ENCODE results near the gene ZFP1. TPM values are rescaled to one million over a fixed set of nuclear protein-coding genes. Genes with fewer than 3 reads are reported as not detected.

ZFP1 gene
- total and polyA plus RNA-seq, 3 donors from 2014 or later, result 12.3 to 14.6 (median 14.0) TPM

DNA sequence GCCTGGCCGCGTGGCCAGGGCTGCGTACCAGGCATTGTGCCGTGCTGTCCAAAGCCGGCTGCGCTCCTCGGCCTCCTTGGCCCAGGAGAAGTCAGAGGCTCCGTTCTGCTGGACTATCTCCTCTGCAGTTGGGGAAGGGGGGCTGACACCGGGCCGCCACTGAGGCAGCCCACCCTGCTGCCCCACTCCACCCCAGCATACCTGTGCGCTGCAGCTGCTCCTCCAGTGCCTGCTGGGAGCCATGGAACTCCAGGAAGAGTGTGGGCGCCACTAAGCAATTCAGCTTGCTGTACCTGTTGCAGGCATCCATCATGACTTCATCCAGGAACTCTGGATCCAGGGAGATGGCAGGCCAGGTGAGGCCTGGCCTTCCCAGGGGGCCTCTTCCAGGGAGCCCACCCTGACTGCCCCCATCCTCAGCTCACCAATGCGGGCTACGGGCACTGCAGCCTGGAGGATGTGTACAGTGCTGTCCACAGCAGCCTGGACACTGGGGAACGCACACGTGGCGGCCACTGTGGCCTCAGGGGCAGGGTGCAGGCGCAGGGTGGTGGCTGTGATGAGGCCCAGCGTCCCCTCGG is 34.7 kb upstream of the ZFP1 start:
- no peaks in the 10 kb centered on the region for H3K9me3 ChIP-seq
- no peaks in the 10 kb centered on the region for H3K36me3 ChIP-seq (ENCODE audit: low read depth, missing control alignments)
- intact Hi-C loops (cut with DNase I; ENCODE audit: low total_unique reads), result no loop called here
- H3K4me3 ChIP-seq, result no peak overlapping the region
- no peaks in the 10 kb centered on the region for H3K27me3 ChIP-seq
- DNase-seq, result no peak
- no peak overlapping the region for H3K27ac ChIP-seq
- 86% methylated on average over 20 of the region's 20 CpGs; no CpG with 5 or more reads in 1 of the 2 donors for WGBS, 2 donors
- peaks cover 41% of the 10 kb centered on the region for H3K4me1 ChIP-seq
- no peak for TF ChIP-seq POLR2A (IDR thresholded peaks at IDR 0.05)
- TF ChIP-seq, protein P1, sequence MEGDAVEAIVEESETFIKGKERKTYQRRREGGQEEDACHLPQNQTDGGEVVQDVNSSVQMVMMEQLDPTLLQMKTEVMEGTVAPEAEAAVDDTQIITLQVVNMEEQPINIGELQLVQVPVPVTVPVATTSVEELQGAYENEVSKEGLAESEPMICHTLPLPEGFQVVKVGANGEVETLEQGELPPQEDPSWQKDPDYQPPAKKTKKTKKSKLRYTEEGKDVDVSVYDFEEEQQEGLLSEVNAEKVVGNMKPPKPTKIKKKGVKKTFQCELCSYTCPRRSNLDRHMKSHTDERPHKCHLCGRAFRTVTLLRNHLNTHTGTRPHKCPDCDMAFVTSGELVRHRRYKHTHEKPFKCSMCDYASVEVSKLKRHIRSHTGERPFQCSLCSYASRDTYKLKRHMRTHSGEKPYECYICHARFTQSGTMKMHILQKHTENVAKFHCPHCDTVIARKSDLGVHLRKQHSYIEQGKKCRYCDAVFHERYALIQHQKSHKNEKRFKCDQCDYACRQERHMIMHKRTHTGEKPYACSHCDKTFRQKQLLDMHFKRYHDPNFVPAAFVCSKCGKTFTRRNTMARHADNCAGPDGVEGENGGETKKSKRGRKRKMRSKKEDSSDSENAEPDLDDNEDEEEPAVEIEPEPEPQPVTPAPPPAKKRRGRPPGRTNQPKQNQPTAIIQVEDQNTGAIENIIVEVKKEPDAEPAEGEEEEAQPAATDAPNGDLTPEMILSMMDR (IDR thresholded peaks at IDR 0.05), result no peak

DNA sequence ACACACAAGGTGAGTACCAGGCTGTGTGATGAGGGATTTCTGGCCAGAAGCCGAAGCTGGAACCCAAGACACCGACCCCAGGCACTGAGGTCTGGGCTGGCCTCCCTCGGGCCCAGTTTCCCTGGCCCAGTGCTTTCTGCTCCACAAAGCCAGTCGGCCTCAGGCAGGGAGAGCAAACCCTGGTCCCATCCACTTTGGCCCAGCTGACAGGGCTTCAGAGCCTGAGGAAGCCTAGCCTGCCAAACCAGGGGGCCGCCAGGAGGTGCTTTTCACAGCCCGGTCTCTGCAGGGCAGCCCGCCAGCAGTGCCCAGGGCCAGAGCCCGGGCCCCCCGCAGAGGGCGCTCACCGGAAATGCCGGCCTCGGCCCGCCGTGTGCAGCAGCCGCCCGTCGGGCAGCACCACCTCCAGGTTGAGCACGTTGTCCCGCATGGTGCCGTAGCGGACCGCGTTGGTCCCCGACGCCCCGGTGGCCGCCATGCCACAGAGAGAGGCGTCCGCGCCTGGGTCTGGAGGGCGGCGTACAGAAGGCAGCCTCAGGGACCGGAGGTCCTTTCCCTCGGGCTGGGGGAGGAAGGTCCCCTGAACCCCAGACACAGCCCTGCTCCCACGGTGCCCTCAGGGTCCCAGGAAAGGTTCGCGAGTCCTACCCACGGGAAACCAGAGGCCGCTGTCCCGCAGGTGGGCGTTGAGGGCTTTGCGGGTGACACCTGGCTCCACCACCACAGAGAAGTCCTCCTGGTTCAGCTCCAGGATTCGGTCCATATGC is 34.0 kb upstream of the ZFP1 start:
- Histone ChIP-seq H3K9me3 (no peaks in the 10 kb centered on the region), H3K27me3 (no peaks in the 10 kb centered on the region), H3K36me3 (ENCODE audit: low read depth, missing control alignments) (no peaks in the 10 kb centered on the region), H3K27ac (no peak overlapping the region), H3K4me3 (peak overlapping the region in 1 of 2 donors; percentile 8), H3K4me1 (peaks cover 34% of the 10 kb centered on the region)
- intact Hi-C loops (cut with DNase I; ENCODE audit: low total_unique reads), result no loop called here
- 56 to 58% methylated on average over 12 to 38 of the region's 44 CpGs for WGBS, 2 donors
- TF ChIP-seq, protein P1 (IDR thresholded peaks at IDR 0.05), result no peak
- TF ChIP-seq POLR2A (IDR thresholded peaks at IDR 0.05), result no peak
- DNase-seq, result no peak

DNA sequence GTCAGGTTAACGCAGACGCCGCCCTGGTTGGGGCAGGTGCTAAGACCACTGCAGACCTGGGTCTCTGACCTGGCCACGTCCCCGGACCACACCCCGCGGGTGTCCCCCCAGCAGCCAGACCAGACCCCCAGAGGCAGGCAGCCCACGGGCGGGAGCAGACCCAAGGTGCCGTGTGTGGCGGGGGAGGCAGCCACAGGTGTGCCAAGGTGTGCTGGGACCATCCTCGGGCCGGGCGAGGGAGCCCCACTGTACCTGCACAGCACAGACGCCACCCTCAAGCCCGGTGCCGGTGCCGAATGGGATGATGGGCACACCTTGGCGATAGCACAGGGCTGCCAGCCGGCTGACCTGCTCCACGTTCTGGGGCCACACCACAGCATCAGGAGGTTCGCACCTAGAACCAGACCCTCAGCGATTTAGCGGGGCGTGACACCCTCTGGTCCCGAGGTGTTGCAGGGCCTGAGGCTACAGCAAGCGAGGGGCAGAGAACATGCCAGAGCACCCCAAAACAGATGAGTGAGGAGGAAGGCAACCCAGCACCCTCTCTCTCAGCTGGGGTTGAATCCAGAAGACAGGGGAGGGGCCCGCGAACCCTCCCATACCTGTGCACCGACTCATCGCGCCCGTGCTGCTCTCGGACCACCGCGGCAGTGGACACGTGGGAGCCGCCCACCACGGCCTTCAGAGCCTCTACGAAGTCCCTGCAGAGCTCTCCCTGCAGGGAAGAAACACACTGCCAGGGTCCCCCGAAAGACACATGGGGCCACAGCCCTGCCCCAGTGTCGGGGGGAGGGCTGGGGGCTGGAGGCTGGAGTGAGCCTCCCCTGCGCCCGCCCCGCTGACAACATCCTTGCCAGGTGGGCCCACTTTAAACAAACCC is 33.1 kb upstream of the ZFP1 start:
- DNase-seq, result no peak
- no peaks in the 10 kb centered on the region for H3K36me3 ChIP-seq (ENCODE audit: low read depth, missing control alignments)
- TF ChIP-seq POLR2A (IDR thresholded peaks at IDR 0.05), result no peak
- TF ChIP-seq, protein P1 (IDR thresholded peaks at IDR 0.05), result no peak
- H3K4me3 ChIP-seq, result peak overlapping the region in 1 of 2 donors; percentile 8
- H3K27ac ChIP-seq, result no peak overlapping the region
- no peaks in the 10 kb centered on the region for H3K27me3 ChIP-seq
- no peaks in the 10 kb centered on the region for H3K9me3 ChIP-seq
- intact Hi-C loops (cut with DNase I; ENCODE audit: low total_unique reads), result no loop called here
- 40 to 65% methylated on average over 19 to 44 of the region's 45 CpGs for WGBS, 2 donors
- peaks cover 26% of the 10 kb centered on the region for H3K4me1 ChIP-seq

DNA sequence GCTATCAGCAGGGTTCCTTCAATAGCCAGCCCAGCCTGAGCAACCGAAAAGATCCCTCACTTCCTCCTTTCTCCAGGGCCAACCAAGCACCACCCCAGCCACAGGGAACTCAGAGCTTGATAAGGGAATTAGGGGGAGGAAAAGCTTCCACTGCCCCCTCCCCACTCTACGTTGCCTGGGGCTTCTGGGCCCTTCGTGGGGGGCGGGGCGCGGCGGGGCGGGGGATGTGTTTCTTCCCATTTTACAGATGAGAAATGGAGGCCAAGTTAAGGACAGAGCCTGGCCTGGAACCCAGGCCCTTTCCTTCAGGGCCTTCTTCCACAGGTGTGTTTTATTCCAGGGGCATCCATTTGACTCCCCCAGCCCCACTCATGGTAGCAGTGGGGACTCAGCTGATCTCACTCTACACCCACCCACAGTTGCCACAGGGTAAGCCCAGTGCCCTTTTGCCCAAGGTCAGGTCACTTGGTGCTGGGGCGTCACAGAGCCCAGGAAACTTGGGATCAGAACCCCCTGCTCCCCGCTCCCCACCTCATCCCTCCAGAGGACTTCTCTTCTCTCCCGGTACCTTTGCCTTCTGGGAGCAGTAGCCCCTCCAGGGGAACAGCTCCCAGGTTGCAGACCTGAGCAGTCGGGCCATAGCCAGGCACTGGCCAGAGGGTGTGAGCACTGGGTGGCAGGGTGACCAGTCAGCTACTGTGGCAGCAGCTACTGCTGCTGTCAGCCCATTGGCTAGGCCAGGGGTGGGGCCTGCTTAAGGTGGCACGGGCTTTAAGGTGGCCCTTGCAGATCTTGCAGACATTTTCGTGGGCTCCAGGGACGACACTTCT is 32.0 kb upstream of the ZFP1 start, which contains the start of gene LDHD:
TSS of gene LDHD (minus strand) at position 700 of the 830 bp plus-strand sequence. CDS start at position 640, 60 bp downstream.
- H3K36me3 ChIP-seq (ENCODE audit: low read depth, missing control alignments), result no peaks in the 10 kb centered on the region
- peak within 1 kb of the TSS; percentile 22 to 38 for H3K4me3 ChIP-seq
- peak within 1 kb of the TSS in 1 of 2 donors; percentile 51 for H3K27ac ChIP-seq
- no peak for TF ChIP-seq POLR2A (IDR thresholded peaks at IDR 0.05)
- TF ChIP-seq, protein P1 (IDR thresholded peaks at IDR 0.05), result no peak
- peak; percentile 91 for DNase-seq
- 31 to 47% methylated on average over 7 to 15 of the region's 15 CpGs for WGBS, 2 donors
- intact Hi-C loops (cut with DNase I; ENCODE audit: low total_unique reads), result no loop called here
- peaks cover 15% of the 10 kb centered on the region for H3K4me1 ChIP-seq
- H3K27me3 ChIP-seq, result no peaks in the 10 kb centered on the region
- H3K9me3 ChIP-seq, result no peaks in the 10 kb centered on the region
